HCT116 (cell line): ENCODE data around the gene RAPGEFL1. TPM values are rescaled to one million over a fixed set of nuclear protein-coding genes. Genes with fewer than 3 reads are reported as not detected.

Experiments used
- ATAC-seq: fragments of 200-7000 bp; cut with Tn5 transposase; 2 replicates; pipeline ENCODE4 v1.9.1; 2020; ENCODE audit warnings: mild to moderate bottlenecking, moderate library complexity
- BruUV-seq: library from RNA; stranded (reverse); fragments of 400-500 nt; replicated peaks from 2 replicates; lab custom pipeline; 2021; lab: Mats Ljungman, UMichigan
- CTCF ChIA-PET: fragments of 300-600 bp; sonication (Branson Sonifier 250); formaldehyde crosslinking; loops from one replicate; lab custom pipeline; 2021; ENCODE audit warnings: antibody characterized with exemption; lab: Charles Lee
- POLR2A ChIA-PET: fragments of 300-600, 350-600 bp; sonication (Branson Sonifier 250); formaldehyde crosslinking; loops from one replicate; lab custom pipeline; 2021; ENCODE audit warnings: antibody characterized with exemption; lab: Charles Lee
- RAD21 ChIA-PET, 2 experiments: fragments of 300-600 bp; sonication (Branson Sonifier 250); formaldehyde crosslinking; loops; one replicate each; lab custom pipeline; 2023; ENCODE audit warnings: low total read pairs in 2 of 2; ENCODE audit not compliant: uncharacterized antibody in 2 of 2, unreplicated experiment in 2 of 2, low non-redundant PET in 1 of 2; lab: Charles Lee
- DNase-seq: peaks from one replicate; pipeline ENCODE4 v3.0.0-alpha.2; 2010; ENCODE audit warnings: low read depth, low spot score
- H2AFZ ChIP-seq: fragments of 200-600 bp; shearing (Covaris generic), sonication (generic); 2 replicates; pipeline ENCODE4 v1.6.1; 2017; ENCODE audit warnings: low read depth, mixed run types, mixed read lengths, antibody characterized with exemption, low read length; ENCODE audit not compliant: poor library complexity, severe bottlenecking
- H3K27ac ChIP-seq: 2 replicates; pipeline ENCODE4 v1.5.1; 2012; ENCODE audit warnings: low read depth, low read length
- H3K27me3 ChIP-seq: fragments of 200-600 bp; sonication (generic); 2 replicates; pipeline ENCODE4 v1.6.1; 2016; ENCODE audit warnings: mixed run types, low read length, mixed read lengths; ENCODE audit not compliant: insufficient read depth
- H3K36me3 ChIP-seq, 2 experiments: fragments of 200-500 bp in 1 of 2; fragments of 200-600 bp in 1 of 2; sonication (Bioruptor generic) in 1 of 2; sonication (generic) in 1 of 2; 2 replicates each; pipeline versions ENCODE4 v1.5.1 to v1.6.1; 2014 to 2016; ENCODE audit warnings: low read length in 2 of 2, inconsistent platforms in 1 of 2, mixed read lengths in 1 of 2, mixed run types in 1 of 2; ENCODE audit not compliant: insufficient read depth in 2 of 2, control insufficient read depth in 1 of 2
- H3K4me1 ChIP-seq, 2 experiments: fragments of 200-600 bp in 1 of 2; sonication (generic) in 1 of 2; 2 replicates each; pipeline versions ENCODE4 v1.5.1 to v1.6.1; 2012 to 2017; ENCODE audit warnings: low read length in 2 of 2, inconsistent platforms in 1 of 2, mild to moderate bottlenecking in 1 of 2, mixed read lengths in 1 of 2, mixed run types in 1 of 2, moderate library complexity in 1 of 2; ENCODE audit not compliant: insufficient read depth in 2 of 2, control insufficient read depth in 1 of 2
- H3K4me2 ChIP-seq: fragments of 200-600 bp; sonication (generic); 2 replicates; pipeline ENCODE4 v1.6.1; 2017; ENCODE audit warnings: mixed run types, low read length, mixed read lengths
- H3K4me3 ChIP-seq, 2 experiments: fragments of 200-600 bp in 1 of 2; sonication (generic) in 1 of 2; replicated peaks in 1 of 2; 2 replicates each; pipeline ENCODE4 v1.5.1; 2011 to 2016; ENCODE audit warnings: low read length in 2 of 2, control low read depth in 1 of 2, low read depth in 1 of 2, mild to moderate bottlenecking in 1 of 2, mixed read lengths in 1 of 2, mixed run types in 1 of 2
- H3K79me2 ChIP-seq: fragments of 200-600 bp; sonication (generic); 2 replicates; pipeline ENCODE4 v1.6.1; 2017; ENCODE audit warnings: mild to moderate bottlenecking, mixed run types, low read length, moderate library complexity, mixed read lengths; ENCODE audit not compliant: insufficient read depth
- H3K9ac ChIP-seq: fragments of 200-600 bp; sonication (generic); 2 replicates; pipeline ENCODE4 v1.6.1; 2016; ENCODE audit warnings: low read length, mixed read lengths
- H3K9me2 ChIP-seq: fragments of 200-600 bp; sonication (generic), shearing (Covaris generic); 2 replicates; pipeline ENCODE4 v1.6.1; 2017; ENCODE audit warnings: mixed run types, mild to moderate bottlenecking, moderate library complexity; ENCODE audit not compliant: insufficient read depth
- H3K9me3 ChIP-seq, 2 experiments: fragments of 200-500 bp in 1 of 2; fragments of 200-600 bp in 1 of 2; sonication (Bioruptor generic) in 1 of 2; sonication (generic) in 1 of 2; 2 replicates each; pipeline ENCODE4 v1.6.1; 2014 to 2017; ENCODE audit warnings: low read length in 2 of 2, mixed read lengths in 2 of 2, inconsistent platforms in 1 of 2, low read depth in 1 of 2, mild to moderate bottlenecking in 1 of 2, mixed run types in 1 of 2, moderate library complexity in 1 of 2; ENCODE audit not compliant: control insufficient read depth in 1 of 2, insufficient read depth in 1 of 2
- H4K20me1 ChIP-seq: fragments of 200-600 bp; sonication (generic), shearing (Covaris generic); 2 replicates; pipeline ENCODE4 v1.6.1; 2017; ENCODE audit warnings: mixed run types, mild to moderate bottlenecking, moderate library complexity; ENCODE audit not compliant: insufficient read depth
- CTCF ChIP-seq, 3 experiments: fragments of 200-600 bp in 1 of 3; sonication (generic) in 1 of 3; IDR thresholded peaks in 2 of 3; conservative IDR thresholded peaks in 1 of 3; 2 replicates each; pipeline ENCODE4 v1.5.1; 2012 to 2017; ENCODE audit warnings: low read depth in 2 of 3, low read length in 2 of 3, antibody characterized with exemption in 1 of 3, borderline replicate concordance in 1 of 3, control low read depth in 1 of 3, mild to moderate bottlenecking in 1 of 3, mixed read lengths in 1 of 3, mixed run types in 1 of 3, moderate library complexity in 1 of 3; ENCODE audit not compliant: insufficient read depth in 1 of 3
- JUND ChIP-seq: IDR thresholded peaks from 2 replicates; pipeline ENCODE4 v1.6.1; 2012
- intact Hi-C: fragments of 100-400 bp; cut with micrococcal nuclease; formaldehyde crosslinking; loops from 2 replicates; pipeline ENCODE4 v1.10.0; 2022
- total RNA-seq: library from RNA; stranded (reverse); gene quantifications from one replicate; pipeline ENCODE4 v1.2.1, GENCODE V29; 2021; ENCODE audit not compliant: unreplicated experiment

The RAPGEFL1 gene
- total RNA-seq, 1 experiment from 2014 or later, result 9.7 TPM

GRCh38 chr17:40188694-40189093 is 11.4 kb downstream of the RAPGEFL1 start:
- TF ChIP-seq CTCF (IDR thresholded peaks at IDR 0.05 in 2 of 3, conservative IDR thresholded peaks at IDR 0.05 in 1 of 3; ENCODE audit: borderline replicate concordance in 1 of 3, insufficient read depth in 1 of 3, low read depth in 2 of 3, low read length in 2 of 3), result no peak
- Histone ChIP-seq H2AFZ (no peak overlapping the region), H3K9ac (no peak overlapping the region), H3K27me3 (no peaks in the 10 kb centered on the region), H3K9me3 (no peaks in the 10 kb centered on the region), H3K79me2 (no peaks in the 10 kb centered on the region), H3K4me1 (peaks cover 8 to 21% of the 10 kb centered on the region in 2 experiments), H3K36me3 (no peaks in the 10 kb centered on the region), H3K27ac (no peak overlapping the region), H3K9me2 (no peaks in the 10 kb centered on the region), H3K4me3 (no peak overlapping the region), H4K20me1 (no peaks in the 10 kb centered on the region), H3K4me2 (no peak overlapping the region)
- RAD21 ChIA-PET, result no interaction called here
- ATAC-seq, result no peak
- POLR2A ChIA-PET, result no interaction called here
- intact Hi-C loops, result no loop called here
- no peak for DNase-seq
- CTCF ChIA-PET, result no interaction called here
- no TSS peak for BruUV-seq

DNA sequence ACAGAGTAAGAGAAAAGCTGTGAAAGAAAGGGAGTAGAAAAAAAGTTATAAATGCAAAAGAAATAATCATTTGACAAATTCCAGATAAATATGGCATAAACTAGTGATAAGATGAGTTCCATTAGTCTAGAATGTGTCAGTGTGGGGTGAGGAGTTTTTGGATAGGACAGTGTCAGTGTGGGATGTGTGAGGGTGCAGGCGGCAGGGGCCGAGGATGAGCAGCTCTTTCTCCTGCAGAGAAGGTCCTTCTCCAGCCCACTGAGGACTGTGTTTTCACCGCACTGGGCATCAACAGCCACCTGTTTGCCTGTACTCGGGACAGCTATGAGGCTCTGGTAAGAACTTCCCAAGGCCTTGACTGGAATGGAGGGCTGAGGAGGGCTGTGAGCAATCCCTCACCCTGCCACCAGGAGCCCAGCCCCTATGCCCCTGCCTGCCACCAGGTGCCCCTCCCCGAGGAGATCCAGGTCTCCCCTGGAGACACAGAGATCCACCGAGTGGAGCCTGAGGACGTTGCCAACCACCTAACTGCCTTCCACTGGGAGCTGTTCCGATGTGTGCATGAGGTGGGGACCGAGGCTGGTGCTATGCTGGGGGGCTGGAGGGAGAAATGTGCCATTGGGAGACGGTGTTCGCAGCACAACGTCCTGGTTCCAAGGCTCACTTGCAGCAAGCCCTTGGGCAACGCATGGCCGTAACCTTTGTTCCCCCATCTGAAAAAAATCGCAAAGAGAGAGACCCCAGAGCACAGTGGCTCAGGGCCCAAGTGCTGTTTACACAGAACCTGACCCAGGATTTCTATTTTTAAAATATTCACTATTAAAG is 13.1 kb downstream of the RAPGEFL1 start:
- H3K9me3 ChIP-seq, result no peaks in the 10 kb centered on the region
- ATAC-seq, result peak; percentile 62
- H3K9ac ChIP-seq, result no peak overlapping the region
- no peak overlapping the region for H2AFZ ChIP-seq
- no peak overlapping the region; the same call in 1 of the 2 replicates for H3K27ac ChIP-seq
- peaks cover 13 to 28% of the 10 kb centered on the region in 2 experiments for H3K4me1 ChIP-seq
- RAD21 ChIA-PET, result interaction anchor here in 1 of 2 experiments (0.7 kb wide), 1 partner anchor 77 kb away, joined by 3 read pairs; no protein-coding TSS in a partner anchor
- no peaks in the 10 kb centered on the region for H3K9me2 ChIP-seq
- POLR2A ChIA-PET, result no interaction called here
- CTCF ChIA-PET, result interaction anchor here (1.2 to 2.2 kb wide), 4 partner anchors 11 to 177 kb away, joined by 3 to 13 read pairs (median 6); partner anchors contain the start of gene WIPF2
- H3K4me2 ChIP-seq, result no peak overlapping the region
- H4K20me1 ChIP-seq, result no peaks in the 10 kb centered on the region
- no peaks in the 10 kb centered on the region for H3K79me2 ChIP-seq
- no peak overlapping the region for H3K4me3 ChIP-seq
- no TSS peak for BruUV-seq
- intact Hi-C loops, result loop anchor here (2.0 kb wide), 1 partner anchor 78 kb away; no protein-coding TSS in a partner anchor
- H3K36me3 ChIP-seq, result no peaks in the 10 kb centered on the region
- H3K27me3 ChIP-seq, result no peaks in the 10 kb centered on the region
- TF ChIP-seq JUND (no peak), CTCF (IDR thresholded peaks at IDR 0.05 in 2 of 3, conservative IDR thresholded peaks at IDR 0.05 in 1 of 3; ENCODE audit: borderline replicate concordance in 1 of 3, insufficient read depth in 1 of 3, low read depth in 2 of 3, low read length in 2 of 3) (peak in 2 of 3 experiments; percentile 45 to 52; a peak in 2 of 6 replicates)
- no peak for DNase-seq
